AG04449 (cell line): ENCODE measurements around the gene MYCBP.
"Not testable (repeated sequence)": the region's sequence is repeated elsewhere in the genome, so short reads cannot be mapped to it uniquely, and the experiment has no call there.

ENCODE experiments used
- CTCF ChIA-PET: fragments of 350-600 bp; formaldehyde crosslinking; extraction: SDS; loops from one replicate; lab custom pipeline; 2021; ENCODE audit warnings: antibody characterized with exemption; lab: Yijun Ruan, JAX
- POLR2A ChIA-PET: fragments of 400-600, 350-600 bp; formaldehyde crosslinking; extraction: SDS; loops from one replicate; lab custom pipeline; 2020; ENCODE audit warnings: antibody characterized with exemption, inconsistent platforms; lab: Yijun Ruan, JAX
- DNase-seq: peaks from one replicate; pipeline ENCODE4 v3.0.0-alpha.2; 2010; ENCODE audit warnings: low read depth, low spot score
- H3K4me3 ChIP-seq: 2 replicates; pipeline ENCODE4 v1.5.1; 2011; ENCODE audit warnings: low read depth, mild to moderate bottlenecking, control low read depth, low read length
- TF ChIP-seq, protein P1 (sequence below): IDR thresholded peaks from one replicate; pipeline ENCODE4 v1.5.1; 2011; ENCODE audit warnings: mild to moderate bottlenecking, moderate library complexity, low read length, control low read depth, inconsistent platforms; ENCODE audit not compliant: insufficient read depth; ENCODE audit errors: missing control alignments

Gene MYCBP

DNA sequence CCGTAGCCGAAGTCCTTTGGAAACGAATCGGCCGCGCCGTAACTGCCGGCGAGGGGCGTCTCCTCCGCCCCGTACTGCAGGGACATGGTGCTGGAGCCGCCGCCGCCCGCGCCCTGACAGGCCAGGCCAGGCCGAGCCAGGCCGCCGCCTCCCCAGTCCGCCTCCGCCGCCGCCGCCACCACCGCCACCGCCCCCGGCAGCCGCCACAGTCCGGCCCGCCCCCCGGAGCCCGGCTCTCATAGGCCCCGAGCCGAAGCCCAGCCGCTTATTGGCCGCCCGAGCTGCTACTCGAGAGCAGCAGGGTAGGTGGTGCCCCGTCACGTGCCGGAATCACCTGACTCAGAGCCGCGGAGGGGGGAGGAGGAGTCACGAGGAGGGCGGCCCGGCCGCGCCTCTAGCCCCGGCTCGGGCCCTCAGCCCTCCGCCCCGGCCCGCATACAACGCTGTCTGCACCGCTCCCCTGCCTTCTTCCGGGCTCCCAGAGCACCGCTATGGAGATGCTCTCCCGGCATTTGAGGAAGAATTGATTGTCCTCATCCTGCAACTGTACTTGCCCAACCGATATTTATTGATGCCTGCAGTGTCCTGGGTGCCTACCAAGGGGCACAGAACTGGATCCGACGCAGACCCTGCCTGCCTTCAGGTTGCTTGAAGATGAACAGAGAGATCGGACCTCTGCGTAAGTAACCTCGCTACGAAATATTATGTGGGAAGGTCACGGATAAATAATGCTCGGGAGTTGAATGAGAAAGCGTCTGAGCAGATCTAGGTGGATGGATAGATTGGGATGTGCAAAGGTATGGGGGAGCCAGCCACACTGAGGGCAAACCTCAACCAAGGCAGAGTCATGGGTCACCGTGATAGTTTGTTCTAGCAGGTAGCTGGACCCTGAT is 13.3 kb downstream of the MYCBP start, which contains the start of gene RRAGC:
Gene RRAGC (minus strand): TSS at position 212 of the 893 bp plus-strand sequence. CDS start 126 bp downstream, at position 86.
- DNase-seq = peak; percentile 71
- ChIA-PET POLR2A (interaction anchor here (0.5 kb wide), 1 partner anchor 166 kb away, joined by 4 read pairs; the partner anchor contains the start of gene NDUFS5), CTCF (interaction anchor here (1.5 to 3.9 kb wide), 4 partner anchors 9 to 239 kb away, joined by 4 to 19 read pairs (median 9); no protein-coding TSS in a partner anchor)

DNA sequence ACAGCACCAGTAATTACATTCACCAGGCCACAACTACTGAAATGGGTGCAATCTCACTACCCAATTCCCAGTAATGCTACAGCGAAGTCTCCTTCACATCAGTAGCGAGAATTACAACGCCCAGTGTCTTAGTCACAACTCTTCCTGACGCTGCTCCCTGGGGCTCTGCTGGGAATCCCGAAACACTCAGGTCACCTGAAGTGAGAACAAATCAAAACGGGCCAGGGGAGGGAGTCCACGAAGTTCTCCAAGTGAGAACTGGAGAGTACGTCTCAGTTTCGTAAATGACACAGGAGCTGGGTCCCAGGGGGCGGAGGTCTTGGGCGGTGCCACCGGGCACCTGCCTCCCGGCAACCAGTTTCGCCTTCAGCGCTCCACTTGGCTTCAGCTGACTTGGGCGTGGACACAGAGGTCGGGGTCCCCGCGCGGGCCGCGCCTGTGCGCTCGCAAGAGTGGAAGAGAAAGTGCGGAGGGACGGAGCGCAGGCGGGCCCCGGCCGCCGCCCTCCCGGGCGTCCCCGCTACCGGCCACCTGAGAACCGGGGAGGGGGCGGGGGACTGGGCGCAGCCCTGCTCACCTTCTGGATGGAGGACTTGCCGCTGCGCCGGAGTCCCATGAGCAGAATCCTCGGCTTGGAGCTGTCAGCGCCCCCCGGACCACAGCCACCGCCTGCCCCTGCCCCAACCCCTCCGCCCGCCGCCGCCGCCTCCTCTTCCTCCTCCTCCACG is 14.2 kb downstream of the MYCBP start:
- POLR2A ChIA-PET = no interaction called here
- TF ChIP-seq, protein P1, sequence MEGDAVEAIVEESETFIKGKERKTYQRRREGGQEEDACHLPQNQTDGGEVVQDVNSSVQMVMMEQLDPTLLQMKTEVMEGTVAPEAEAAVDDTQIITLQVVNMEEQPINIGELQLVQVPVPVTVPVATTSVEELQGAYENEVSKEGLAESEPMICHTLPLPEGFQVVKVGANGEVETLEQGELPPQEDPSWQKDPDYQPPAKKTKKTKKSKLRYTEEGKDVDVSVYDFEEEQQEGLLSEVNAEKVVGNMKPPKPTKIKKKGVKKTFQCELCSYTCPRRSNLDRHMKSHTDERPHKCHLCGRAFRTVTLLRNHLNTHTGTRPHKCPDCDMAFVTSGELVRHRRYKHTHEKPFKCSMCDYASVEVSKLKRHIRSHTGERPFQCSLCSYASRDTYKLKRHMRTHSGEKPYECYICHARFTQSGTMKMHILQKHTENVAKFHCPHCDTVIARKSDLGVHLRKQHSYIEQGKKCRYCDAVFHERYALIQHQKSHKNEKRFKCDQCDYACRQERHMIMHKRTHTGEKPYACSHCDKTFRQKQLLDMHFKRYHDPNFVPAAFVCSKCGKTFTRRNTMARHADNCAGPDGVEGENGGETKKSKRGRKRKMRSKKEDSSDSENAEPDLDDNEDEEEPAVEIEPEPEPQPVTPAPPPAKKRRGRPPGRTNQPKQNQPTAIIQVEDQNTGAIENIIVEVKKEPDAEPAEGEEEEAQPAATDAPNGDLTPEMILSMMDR = no peak
- DNase-seq = no peak
- CTCF ChIA-PET = interaction anchor here (1.5 to 3.9 kb wide), 2 partner anchors 10 to 233 kb away, joined by 5 to 13 read pairs; no protein-coding TSS in a partner anchor
- peak overlapping the region; percentile 77 for H3K4me3 ChIP-seq

More for the DNA sequence above, 13.3 kb downstream of the MYCBP start, which contains the start of gene RRAGC:
- H3K4me3 ChIP-seq = peak within 1 kb of the TSS; percentile 92
- TF ChIP-seq, protein P1 = no peak

DNA sequence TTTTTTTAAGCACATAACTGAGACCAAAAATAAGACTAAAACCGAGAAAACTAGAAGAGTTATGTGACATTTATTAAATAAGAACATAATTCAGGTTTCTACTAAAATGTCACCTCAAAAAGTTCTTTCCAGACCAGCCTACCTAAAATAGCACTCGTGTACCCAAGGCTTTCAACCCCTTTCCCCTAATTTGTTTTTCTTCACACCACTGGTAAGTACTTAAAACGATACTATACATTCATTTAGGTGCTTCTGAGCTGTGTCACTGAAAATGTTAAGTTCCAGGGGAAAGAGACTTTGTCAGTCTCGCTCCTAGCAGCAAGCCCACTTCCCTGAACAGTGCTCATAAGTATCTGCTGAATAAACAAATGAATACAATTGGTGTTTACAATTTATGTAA is 20.4 kb downstream of the MYCBP start:
- DNase-seq = no peak
- POLR2A ChIA-PET = no interaction called here
- TF ChIP-seq, protein P1 = no peak
- CTCF ChIA-PET = interaction anchor here (1.0 to 1.2 kb wide), 2 partner anchors 10 to 17 kb away, joined by 3 read pairs; no protein-coding TSS in a partner anchor
- H3K4me3 ChIP-seq = no peak overlapping the region

DNA sequence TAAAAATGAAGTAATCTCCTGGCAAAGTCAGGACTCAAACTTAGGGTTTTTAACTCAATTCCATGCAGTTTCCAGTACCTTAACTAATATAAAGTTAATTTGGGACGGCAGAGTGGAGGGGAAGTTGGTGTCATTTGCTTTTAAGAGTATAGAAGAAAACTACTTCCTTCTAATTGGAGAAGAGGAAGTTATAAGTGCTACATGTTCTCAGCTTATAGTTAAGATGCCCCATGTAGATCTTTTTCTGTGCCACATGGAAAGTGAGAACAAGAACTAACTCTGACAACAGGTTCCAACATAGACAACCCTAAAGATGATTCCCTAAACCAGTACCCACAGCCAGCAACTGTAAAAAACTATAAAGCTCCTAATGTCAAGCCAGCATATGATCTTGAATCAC is 25.1 kb downstream of the MYCBP start:
- ChIA-PET CTCF (no interaction called here), POLR2A (no interaction called here)
- TF ChIP-seq, protein P1 = no peak
- H3K4me3 ChIP-seq = no peak overlapping the region
- DNase-seq = no peak

DNA sequence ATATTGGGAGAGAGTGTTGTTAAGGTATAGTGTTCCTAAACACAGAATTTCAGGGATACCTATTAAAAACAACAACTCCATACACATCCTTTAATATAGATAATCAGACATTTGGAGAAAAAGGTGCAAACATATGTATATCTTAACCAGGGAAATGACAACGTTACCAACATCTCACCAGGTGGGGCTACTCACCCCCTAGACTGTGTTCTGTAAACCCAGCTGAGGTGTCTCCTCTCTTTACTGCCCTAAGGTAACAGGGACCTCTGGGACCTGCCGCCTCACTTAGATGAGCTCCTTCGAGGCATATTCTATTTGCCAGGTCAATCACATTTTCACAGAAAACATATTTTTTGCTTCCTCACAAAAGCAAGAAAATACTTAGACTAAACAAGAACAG is 26.9 kb downstream of the MYCBP start:
- no peak overlapping the region for H3K4me3 ChIP-seq
- POLR2A ChIA-PET = no interaction called here
- CTCF ChIA-PET = interaction anchor here (1.3 to 1.8 kb wide), 3 partner anchors 11 to 823 kb away, joined by 3 to 8 read pairs (median 4); no protein-coding TSS in a partner anchor
- TF ChIP-seq, protein P1 = no peak
- no peak for DNase-seq

DNA sequence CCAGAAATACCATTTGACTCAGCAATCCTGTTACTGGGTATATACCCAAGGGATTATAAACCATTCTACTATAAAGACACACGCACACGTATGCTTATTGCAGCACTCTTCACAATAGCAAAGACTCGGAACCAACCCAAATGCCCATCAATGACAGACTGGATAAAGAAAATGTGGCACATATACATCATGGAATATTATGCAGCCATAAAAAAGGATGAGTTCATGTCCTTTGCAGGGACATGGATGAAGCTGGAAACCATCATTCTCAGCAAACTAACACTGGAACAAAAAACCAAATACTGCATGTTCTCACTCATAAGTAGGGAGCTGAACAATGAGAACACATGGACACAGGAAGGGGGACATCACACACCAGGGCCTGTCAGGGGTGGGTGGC is 28.1 kb downstream of the MYCBP start:
- CTCF ChIA-PET = interaction anchor here (0.6 to 2.6 kb wide), 4 partner anchors 10 to 822 kb away, joined by 3 to 9 read pairs (median 4); no protein-coding TSS in a partner anchor
- H3K4me3 ChIP-seq, POLR2A ChIA-PET, DNase-seq: not testable (repeated sequence)
